DMS53 (cell line): ENCODE measurements around the gene CYP4F12.
"Not testable (repeated sequence)": the region's sequence is repeated elsewhere in the genome, so short reads cannot be mapped to it uniquely, and the experiment has no call there.

Experiments
- DNase-seq: peaks from one replicate; lab custom pipeline; 2025; lab: John Stamatoyannopoulos, UW

CYP4F12 gene

GRCh38 chr19:15651791-15652190, 21.1 kb upstream of the CYP4F12 start:
- no peak for DNase-seq

- DNase-seq: no peak
These were observed 20.2 kb upstream of the CYP4F12 start for GRCh38 chr19:15652559-15653278.

GRCh38 chr19:15656467-15656866, 16.4 kb upstream of the CYP4F12 start:
- DNase-seq: no peak

GRCh38 chr19:15663247-15663646, 9.6 kb upstream of the CYP4F12 start:
- no peak for DNase-seq

- no peak for DNase-seq
These were observed 6.7 kb upstream of the CYP4F12 start for GRCh38 chr19:15666186-15666585.

- no peak for DNase-seq
These were observed 6.0 kb upstream of the CYP4F12 start for GRCh38 chr19:15666883-15667282.

- DNase-seq: no peak
These were observed 3.4 kb upstream of the CYP4F12 start for GRCh38 chr19:15669440-15669839.

GRCh38 chr19:15669891-15670290, 3.0 kb upstream of the CYP4F12 start:
- no peak for DNase-seq

- DNase-seq: no peak
These were observed 1.6 kb upstream of the CYP4F12 start for GRCh38 chr19:15671237-15671821.

GRCh38 chr19:15671891-15672579, 852 bp upstream of the CYP4F12 start:
- no peak for DNase-seq

GRCh38 chr19:15673176-15673654, 328 bp downstream of the CYP4F12 start:
- no peak for DNase-seq

- no peak for DNase-seq
These were observed 2.7 kb downstream of the CYP4F12 start for GRCh38 chr19:15675560-15675959.

- no peak for DNase-seq
These were observed 6.2 kb downstream of the CYP4F12 start for GRCh38 chr19:15679089-15679488.

GRCh38 chr19:15679865-15680264, 7.0 kb downstream of the CYP4F12 start:
- not testable (repeated sequence) for DNase-seq

GRCh38 chr19:15680478-15681322, 7.8 kb downstream of the CYP4F12 start:
- DNase-seq: no peak

GRCh38 chr19:15683411-15683810, 10.5 kb downstream of the CYP4F12 start:
- DNase-seq: no peak

- no peak for DNase-seq
These were observed 11.9 kb downstream of the CYP4F12 start for GRCh38 chr19:15684828-15685227.

GRCh38 chr19:15696654-15697194, 23.8 kb downstream of the CYP4F12 start:
- no peak for DNase-seq

- DNase-seq: no peak
These were observed 29.1 kb downstream of the CYP4F12 start for GRCh38 chr19:15701757-15702533.

- DNase-seq: peak; percentile 24
These were observed 29.6 kb downstream of the CYP4F12 start for GRCh38 chr19:15702534-15702930.

GRCh38 chr19:15714638-15715037, 41.8 kb downstream of the CYP4F12 start:
- no peak for DNase-seq
